ENCODE measurements around the gene C2CD3.

DNA sequence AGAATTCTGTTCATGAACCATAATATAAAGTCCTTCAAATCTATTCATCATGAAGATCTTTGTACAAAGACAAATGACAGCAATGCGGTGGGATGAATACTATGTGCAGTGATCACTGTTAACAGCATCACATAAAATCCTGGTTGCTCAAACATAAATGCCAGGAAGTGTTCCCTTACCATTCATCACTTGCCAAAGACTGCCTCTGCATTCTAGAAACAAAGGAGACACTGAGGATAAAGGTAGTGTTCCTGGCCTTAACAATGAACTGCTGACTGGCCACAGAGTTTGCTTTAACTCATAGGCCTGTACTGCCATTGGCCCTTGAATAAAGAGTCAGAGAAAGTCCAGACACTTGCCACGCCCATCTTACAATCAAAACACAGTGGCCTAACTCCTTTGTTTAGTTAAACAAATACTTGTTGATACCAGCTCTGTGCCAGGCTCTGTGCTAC is 29.5 kb downstream of the C2CD3 start:
- no peak for TF ChIP-seq POLR2A (IDR thresholded peaks at IDR 0.05)
- TF ChIP-seq, protein P1, sequence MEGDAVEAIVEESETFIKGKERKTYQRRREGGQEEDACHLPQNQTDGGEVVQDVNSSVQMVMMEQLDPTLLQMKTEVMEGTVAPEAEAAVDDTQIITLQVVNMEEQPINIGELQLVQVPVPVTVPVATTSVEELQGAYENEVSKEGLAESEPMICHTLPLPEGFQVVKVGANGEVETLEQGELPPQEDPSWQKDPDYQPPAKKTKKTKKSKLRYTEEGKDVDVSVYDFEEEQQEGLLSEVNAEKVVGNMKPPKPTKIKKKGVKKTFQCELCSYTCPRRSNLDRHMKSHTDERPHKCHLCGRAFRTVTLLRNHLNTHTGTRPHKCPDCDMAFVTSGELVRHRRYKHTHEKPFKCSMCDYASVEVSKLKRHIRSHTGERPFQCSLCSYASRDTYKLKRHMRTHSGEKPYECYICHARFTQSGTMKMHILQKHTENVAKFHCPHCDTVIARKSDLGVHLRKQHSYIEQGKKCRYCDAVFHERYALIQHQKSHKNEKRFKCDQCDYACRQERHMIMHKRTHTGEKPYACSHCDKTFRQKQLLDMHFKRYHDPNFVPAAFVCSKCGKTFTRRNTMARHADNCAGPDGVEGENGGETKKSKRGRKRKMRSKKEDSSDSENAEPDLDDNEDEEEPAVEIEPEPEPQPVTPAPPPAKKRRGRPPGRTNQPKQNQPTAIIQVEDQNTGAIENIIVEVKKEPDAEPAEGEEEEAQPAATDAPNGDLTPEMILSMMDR (IDR thresholded peaks at IDR 0.05), result no peak

Data from tibial nerve (tissue), 3 donors.